Renal cortical epithelial cell (primary cell): Measurements from ENCODE around the gene ZNF287. TPM values are rescaled to one million over a fixed set of nuclear protein-coding genes. Genes with fewer than 3 reads are reported as not detected.

Source experiments
- DNase-seq: peaks from one replicate; pipeline ENCODE4 v3.0.0-alpha.2; 2011; ENCODE audit warnings: low read depth
- total RNA-seq: library from RNA; depleted of rRNA; stranded (reverse); fragments of >200 nt; gene quantifications from 2 replicates; pipeline ENCODE4 v1.2.3, GENCODE V29; 2014

Gene ZNF287
- total RNA-seq, 1 donor from 2014 or later = 8.2 TPM

GRCh38 chr17:16516594-16517051 is 52.4 kb downstream of the ZNF287 start:
- peak; percentile 71 for DNase-seq

- DNase-seq = no peak
Measured at GRCh38 chr17:16515933-16516332, 53.1 kb downstream of the ZNF287 start.

- DNase-seq = no peak
Measured at GRCh38 chr17:16513873-16514272, 55.1 kb downstream of the ZNF287 start.

- no peak for DNase-seq
Measured at GRCh38 chr17:16512011-16512410, 57.0 kb downstream of the ZNF287 start.

GRCh38 chr17:16511593-16511992 is 57.4 kb downstream of the ZNF287 start:
- DNase-seq = no peak

GRCh38 chr17:16507918-16508533 is 61.0 kb downstream of the ZNF287 start:
- DNase-seq = peak; percentile 64

- no peak for DNase-seq
Measured at GRCh38 chr17:16506188-16506587, 62.8 kb downstream of the ZNF287 start.

- no peak for DNase-seq
Measured at GRCh38 chr17:16504984-16505383, 64.0 kb downstream of the ZNF287 start.

Other genes with a start within 250 kb of the ZNF287 start
- 2.6 and 19.3 TPM in 2 replicates for gene CENPV, start 215.7 kb downstream of the ZNF287 start, total RNA-seq
- gene UBB, start 188.1 kb downstream of the ZNF287 start, total RNA-seq = 1,144 and 1,352 TPM in 2 replicates
- 5.4 and 14.5 TPM in 2 replicates for gene TRPV2, start 153.6 kb downstream of the ZNF287 start, total RNA-seq
- under 0.01 and 0.30 TPM in 2 replicates for gene LRRC75A, start 77.0 kb downstream of the ZNF287 start, total RNA-seq
- gene ZNF624, start 84.6 kb upstream of the ZNF287 start, total RNA-seq = 4.9 and 7.1 TPM in 2 replicates
- gene CCDC144A, start 121.0 kb upstream of the ZNF287 start, total RNA-seq = 7.9 TPM in 1 of 2 replicates, not detected in the other